Breast epithelium (tissue), 4 donors: ENCODE data around the gene MAP3K8. TPM values are rescaled to one million over a fixed set of nuclear protein-coding genes. Genes with fewer than 3 reads are reported as not detected.

Source experiments
- DNase-seq, 2 donors: peaks; one replicate each; pipeline ENCODE4 v3.0.0-alpha.2; 2019; ENCODE audit warnings: low spot score in 2 of 2
- H3K27ac ChIP-seq, 2 donors: fragments of 200-600 bp; sonication (generic) in 1 of 2; one replicate each; pipeline ENCODE4 v1.5.1; 2016 to 2019; ENCODE audit warnings: mild to moderate bottlenecking in 1 of 2
- H3K27me3 ChIP-seq, 2 donors: fragments of 200-600 bp; sonication (generic) in 1 of 2; one replicate each; pipeline versions ENCODE4 v1.5.1 to v1.6.0; 2017 to 2019; ENCODE audit warnings: control low read depth in 1 of 2, mild to moderate bottlenecking in 1 of 2
- H3K36me3 ChIP-seq: fragments of 200-600 bp; one replicate; pipeline ENCODE4 v1.5.1; 2019
- H3K4me1 ChIP-seq, 2 donors: fragments of 200-600 bp; sonication (generic); one replicate each; pipeline ENCODE4 v1.5.1; 2016 to 2019; ENCODE audit warnings: control low read depth in 1 of 2
- H3K4me3 ChIP-seq, 3 donors: fragments of 200-600 bp; sonication (generic); 1 replicate in 2 of 3; 2 replicates in 1 of 3; pipeline ENCODE4 v1.5.1; 2016 to 2019; ENCODE audit warnings: mild to moderate bottlenecking in 3 of 3, moderate library complexity in 2 of 3
- H3K9me3 ChIP-seq, 2 donors: fragments of 200-600 bp; sonication (generic) in 1 of 2; one replicate each; pipeline ENCODE4 v1.5.1; 2016 to 2019; ENCODE audit warnings: control low read depth in 1 of 2
- POLR2A ChIP-seq: fragments of 450-650 bp; IDR thresholded peaks from one replicate; pipeline ENCODE4 v1.6.1; 2016; ENCODE audit warnings: antibody characterized with exemption, mild to moderate bottlenecking, moderate library complexity
- POLR2AphosphoS5 ChIP-seq, 3 donors: sonication (generic); formaldehyde crosslinking; IDR thresholded peaks; one replicate each; pipeline ENCODE4 v1.6.1; 2017; ENCODE audit warnings: antibody characterized with exemption in 3 of 3
- intact Hi-C: fragments of 100-400 bp; cut with DNase I; formaldehyde crosslinking; loops from one replicate; pipeline ENCODE4 v1.15.1; 2023; ENCODE audit warnings: low total_unique reads
- total RNA-seq, 3 donors: library from RNA; depleted of rRNA; stranded (reverse); fragments of >200 nt; gene quantifications; one replicate each; pipeline ENCODE4 v1.1.0, GENCODE V29; 2016
- TF ChIP-seq, protein P1 (sequence below), 3 donors: fragments of 450-650 bp; IDR thresholded peaks; one replicate each; pipeline ENCODE4 v1.5.1; 2016 to 2017; ENCODE audit warnings: antibody characterized with exemption in 3 of 3, mild to moderate bottlenecking in 3 of 3, moderate library complexity in 3 of 3

The MAP3K8 gene
- total RNA-seq, 3 donors from 2014 or later: 34.4 to 45.9 (median 40.2) TPM

DNA sequence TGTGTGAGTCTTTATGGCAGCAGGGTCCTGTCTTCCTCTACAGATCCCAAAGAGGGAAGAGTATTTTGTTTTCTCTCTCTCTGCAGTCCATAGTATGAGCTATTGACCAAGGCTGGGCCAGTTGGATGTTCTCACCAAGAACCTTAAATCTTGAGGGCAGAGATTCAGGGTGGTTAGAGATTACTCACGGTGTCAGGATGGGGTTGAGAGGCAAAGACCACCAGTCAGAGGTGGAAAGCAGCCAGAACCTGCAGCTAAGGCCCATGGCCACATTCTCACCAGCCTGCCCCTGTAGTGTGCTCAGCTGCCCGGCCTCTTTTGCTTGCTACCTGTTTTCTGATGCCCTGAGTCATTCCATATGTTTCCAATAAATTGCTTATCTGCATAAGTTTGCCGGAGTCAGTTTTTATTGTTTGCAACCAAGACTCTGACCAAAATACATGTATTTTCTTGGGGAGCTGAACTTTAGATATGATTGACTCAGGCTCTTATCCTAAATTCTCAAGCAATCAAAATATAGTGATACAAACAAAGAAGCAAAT lies 67.0 kb downstream of the MAP3K8 start:
- Histone ChIP-seq H3K4me3 (no peak overlapping the region), H3K27me3 (no peaks in the 10 kb centered on the region), H3K9me3 (no peaks in the 10 kb centered on the region), H3K27ac (no peak overlapping the region), H3K4me1 (no peaks in the 10 kb centered on the region), H3K36me3 (no peaks in the 10 kb centered on the region)
- DNase-seq: no peak
- TF ChIP-seq, protein P1, sequence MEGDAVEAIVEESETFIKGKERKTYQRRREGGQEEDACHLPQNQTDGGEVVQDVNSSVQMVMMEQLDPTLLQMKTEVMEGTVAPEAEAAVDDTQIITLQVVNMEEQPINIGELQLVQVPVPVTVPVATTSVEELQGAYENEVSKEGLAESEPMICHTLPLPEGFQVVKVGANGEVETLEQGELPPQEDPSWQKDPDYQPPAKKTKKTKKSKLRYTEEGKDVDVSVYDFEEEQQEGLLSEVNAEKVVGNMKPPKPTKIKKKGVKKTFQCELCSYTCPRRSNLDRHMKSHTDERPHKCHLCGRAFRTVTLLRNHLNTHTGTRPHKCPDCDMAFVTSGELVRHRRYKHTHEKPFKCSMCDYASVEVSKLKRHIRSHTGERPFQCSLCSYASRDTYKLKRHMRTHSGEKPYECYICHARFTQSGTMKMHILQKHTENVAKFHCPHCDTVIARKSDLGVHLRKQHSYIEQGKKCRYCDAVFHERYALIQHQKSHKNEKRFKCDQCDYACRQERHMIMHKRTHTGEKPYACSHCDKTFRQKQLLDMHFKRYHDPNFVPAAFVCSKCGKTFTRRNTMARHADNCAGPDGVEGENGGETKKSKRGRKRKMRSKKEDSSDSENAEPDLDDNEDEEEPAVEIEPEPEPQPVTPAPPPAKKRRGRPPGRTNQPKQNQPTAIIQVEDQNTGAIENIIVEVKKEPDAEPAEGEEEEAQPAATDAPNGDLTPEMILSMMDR (IDR thresholded peaks at IDR 0.05): no peak
- TF ChIP-seq POLR2AphosphoS5 (IDR thresholded peaks at IDR 0.05) (no peak), POLR2A (no peak)
- intact Hi-C loops: no loop called here

DNA sequence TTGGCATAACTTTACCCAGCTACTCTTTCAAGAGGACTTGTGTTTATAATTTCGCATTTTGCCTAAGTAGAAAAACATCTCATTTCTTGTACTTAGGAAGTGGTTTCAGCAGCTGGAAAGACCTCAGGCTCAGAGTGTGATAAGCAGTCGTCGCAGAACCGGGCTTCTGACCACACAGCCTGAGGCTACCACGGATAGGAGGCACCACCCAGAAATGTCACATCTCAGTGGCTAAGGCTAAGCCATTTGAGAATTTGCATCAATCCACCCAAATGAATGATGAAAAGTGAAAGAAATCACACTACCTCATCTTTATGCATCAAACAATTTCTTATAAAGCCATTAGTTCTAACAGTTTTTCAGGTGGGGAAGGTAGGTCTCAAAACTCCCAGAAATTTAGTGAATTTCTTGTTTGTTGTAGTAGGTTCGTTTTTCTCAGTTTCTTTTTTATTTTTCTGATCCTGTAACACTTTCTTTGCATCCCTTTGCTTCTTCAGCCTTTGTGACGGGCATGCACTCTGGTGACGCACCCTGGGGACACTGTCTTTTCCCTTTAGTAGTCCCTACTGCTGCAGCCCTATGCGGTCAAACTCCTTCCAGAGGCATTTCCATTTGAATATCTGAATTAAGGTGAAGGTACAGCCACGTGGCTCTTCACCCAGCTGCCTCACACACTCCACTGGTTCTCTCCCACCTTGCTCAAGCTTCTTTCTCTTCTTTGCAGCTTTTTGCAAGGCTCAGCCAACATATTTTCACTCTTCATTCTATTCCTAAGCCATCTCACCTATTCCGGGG lies 68.5 kb downstream of the MAP3K8 start:
- Histone ChIP-seq H3K9me3 (no peaks in the 10 kb centered on the region), H3K4me1 (no peaks in the 10 kb centered on the region), H3K27ac (no peak overlapping the region), H3K4me3 (no peak overlapping the region), H3K36me3 (no peaks in the 10 kb centered on the region), H3K27me3 (no peaks in the 10 kb centered on the region)
- no peak for DNase-seq
- TF ChIP-seq, protein P1 (IDR thresholded peaks at IDR 0.05): no peak
- no peak for TF ChIP-seq POLR2A
- TF ChIP-seq POLR2AphosphoS5 (IDR thresholded peaks at IDR 0.05): no peak
- intact Hi-C loops: no loop called here

- TF ChIP-seq POLR2A: no peak
- TF ChIP-seq, protein P1 (IDR thresholded peaks at IDR 0.05): no peak
- TF ChIP-seq POLR2AphosphoS5 (IDR thresholded peaks at IDR 0.05): no peak
- DNase-seq: no peak
- H3K4me1 ChIP-seq: no peaks in the 10 kb centered on the region
- no peaks in the 10 kb centered on the region for H3K36me3 ChIP-seq
- intact Hi-C loops: no loop called here
- no peaks in the 10 kb centered on the region for H3K9me3 ChIP-seq
- no peak overlapping the region for H3K27ac ChIP-seq
- H3K27me3 ChIP-seq: no peaks in the 10 kb centered on the region
- no peak overlapping the region for H3K4me3 ChIP-seq
These were observed 69.8 kb downstream of the MAP3K8 start for GRCh38 chr10:30503700-30504266.

DNA sequence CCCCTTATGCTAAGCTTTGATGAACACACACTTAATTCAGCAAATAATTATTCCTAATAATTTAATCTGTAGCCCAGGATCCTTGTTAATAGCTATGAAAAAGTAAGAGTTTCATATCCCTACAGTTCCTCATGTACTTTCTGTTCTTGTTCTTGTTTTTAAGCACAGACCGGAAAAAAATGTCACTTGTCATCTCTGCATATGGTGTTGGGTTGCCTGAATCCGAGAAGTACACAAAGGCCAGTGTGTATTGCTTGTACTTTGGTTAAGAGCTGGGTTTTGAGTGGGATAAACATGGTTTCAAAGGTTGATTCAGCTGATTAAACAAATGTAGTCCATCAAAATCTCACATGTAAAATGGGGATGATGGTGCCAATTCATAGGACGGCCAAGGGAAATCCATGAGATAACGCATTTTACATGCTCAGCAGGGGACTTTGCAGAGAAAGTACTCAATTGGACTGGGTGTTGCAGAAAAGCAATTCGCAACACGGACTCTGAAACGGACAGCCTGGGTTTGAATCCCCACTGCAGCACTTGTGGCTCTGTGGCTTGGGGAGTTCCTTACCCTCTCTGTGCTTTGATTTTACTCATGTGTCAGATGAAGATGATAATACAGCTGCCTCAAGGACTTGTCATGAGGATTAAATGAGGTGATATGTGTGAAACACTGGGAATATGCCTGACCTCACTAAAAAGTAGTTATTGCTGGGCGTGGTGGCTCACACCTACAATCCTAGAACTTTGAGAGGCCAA lies 71.7 kb downstream of the MAP3K8 start:
- no peak overlapping the region for H3K27ac ChIP-seq
- TF ChIP-seq POLR2AphosphoS5 (IDR thresholded peaks at IDR 0.05): no peak
- no peak for TF ChIP-seq POLR2A
- TF ChIP-seq, protein P1 (IDR thresholded peaks at IDR 0.05): no peak
- intact Hi-C loops: no loop called here
- no peak for DNase-seq
- H3K4me1 ChIP-seq: no peaks in the 10 kb centered on the region
- H3K9me3 ChIP-seq: no peaks in the 10 kb centered on the region
- H3K36me3 ChIP-seq: no peaks in the 10 kb centered on the region
- no peak overlapping the region for H3K4me3 ChIP-seq
- H3K27me3 ChIP-seq: no peaks in the 10 kb centered on the region
